GM12874 (cell line): ENCODE results near the gene PCID2.

Experiments used
- TF ChIP-seq, protein P1 (sequence below): IDR thresholded peaks from 2 replicates; pipeline ENCODE4 v1.5.1; 2011; ENCODE audit warnings: low read depth, mild to moderate bottlenecking, control low read depth, low read length, moderate library complexity; ENCODE audit not compliant: insufficient read depth

Gene PCID2

DNA sequence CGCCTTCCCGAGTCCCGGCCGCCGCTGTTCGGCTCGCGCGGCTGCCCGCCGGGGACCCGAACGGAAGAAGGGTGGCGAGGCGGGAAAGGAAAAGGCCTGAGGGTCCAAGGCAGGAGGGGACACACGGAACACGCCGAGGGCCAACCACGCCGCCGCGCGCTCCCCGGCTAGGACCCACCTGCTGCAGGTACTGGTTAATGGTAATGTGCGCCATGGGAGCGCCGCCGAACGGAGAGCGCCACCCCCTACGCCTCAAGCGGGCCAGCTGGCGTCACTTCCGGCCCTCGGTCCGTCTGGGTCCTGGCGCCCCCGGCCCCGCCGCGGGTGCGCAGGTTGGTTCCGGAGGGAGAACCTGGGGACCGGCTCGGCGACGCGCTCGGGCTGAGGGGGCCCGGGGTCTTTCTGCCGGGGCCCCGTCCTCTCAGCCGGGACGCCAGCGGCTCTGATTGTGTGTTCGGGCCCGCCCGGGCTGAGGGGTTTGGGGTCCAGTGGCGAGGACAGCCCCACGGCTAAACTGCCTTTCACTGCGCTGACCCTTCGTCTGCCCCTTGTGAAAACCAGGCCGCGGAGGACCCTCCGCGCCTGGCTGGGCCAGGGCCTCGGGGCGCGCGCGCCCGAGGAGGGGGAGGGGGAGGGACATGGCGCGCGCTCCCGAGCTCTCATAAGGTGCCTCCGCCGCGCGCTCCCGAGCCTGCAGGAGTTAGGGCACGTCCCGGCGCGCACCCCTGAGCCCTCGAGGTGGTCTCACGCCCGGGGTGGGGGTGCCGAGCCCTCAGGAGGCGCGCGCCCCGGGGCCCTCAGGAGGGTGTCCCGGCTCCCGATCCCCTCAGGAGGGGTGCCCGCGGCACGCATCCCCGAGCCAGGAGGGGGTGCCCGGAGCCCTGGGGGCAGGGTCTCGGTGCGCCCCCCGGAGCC, at the start of gene PCID2:
PCID2 (minus strand) TSS at position 249 of the 915 bp plus-strand sequence; CDS start at position 214, 35 bp downstream.
- TF ChIP-seq, protein P1, sequence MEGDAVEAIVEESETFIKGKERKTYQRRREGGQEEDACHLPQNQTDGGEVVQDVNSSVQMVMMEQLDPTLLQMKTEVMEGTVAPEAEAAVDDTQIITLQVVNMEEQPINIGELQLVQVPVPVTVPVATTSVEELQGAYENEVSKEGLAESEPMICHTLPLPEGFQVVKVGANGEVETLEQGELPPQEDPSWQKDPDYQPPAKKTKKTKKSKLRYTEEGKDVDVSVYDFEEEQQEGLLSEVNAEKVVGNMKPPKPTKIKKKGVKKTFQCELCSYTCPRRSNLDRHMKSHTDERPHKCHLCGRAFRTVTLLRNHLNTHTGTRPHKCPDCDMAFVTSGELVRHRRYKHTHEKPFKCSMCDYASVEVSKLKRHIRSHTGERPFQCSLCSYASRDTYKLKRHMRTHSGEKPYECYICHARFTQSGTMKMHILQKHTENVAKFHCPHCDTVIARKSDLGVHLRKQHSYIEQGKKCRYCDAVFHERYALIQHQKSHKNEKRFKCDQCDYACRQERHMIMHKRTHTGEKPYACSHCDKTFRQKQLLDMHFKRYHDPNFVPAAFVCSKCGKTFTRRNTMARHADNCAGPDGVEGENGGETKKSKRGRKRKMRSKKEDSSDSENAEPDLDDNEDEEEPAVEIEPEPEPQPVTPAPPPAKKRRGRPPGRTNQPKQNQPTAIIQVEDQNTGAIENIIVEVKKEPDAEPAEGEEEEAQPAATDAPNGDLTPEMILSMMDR: no peak

DNA sequence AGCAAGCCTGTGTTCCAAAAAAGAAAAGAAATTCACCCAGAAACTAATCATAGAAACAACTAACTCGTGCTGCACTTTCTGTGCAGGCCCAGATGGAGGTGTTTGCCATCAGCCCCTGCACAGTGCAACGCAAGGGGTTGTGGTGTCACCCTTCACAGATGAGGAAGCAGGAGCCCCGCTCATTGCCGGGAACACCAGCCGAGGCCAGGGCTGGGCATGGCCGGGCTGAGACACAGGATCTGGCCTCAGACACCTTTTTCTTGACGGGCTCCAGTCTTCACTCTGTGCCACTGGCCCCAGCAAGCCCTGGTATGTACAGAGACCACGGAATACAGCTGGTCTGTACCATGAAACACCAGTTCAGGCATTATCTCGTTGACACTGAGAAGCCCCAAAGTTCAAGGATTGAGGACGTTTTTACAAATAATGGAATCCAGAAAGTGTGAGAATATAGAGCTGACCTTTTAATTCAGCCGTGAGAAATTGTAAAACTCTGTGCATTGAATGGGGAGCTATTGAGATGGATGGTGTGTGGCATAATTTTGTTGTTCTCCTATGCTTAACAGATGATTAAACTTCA, 44.1 kb upstream of the PCID2 start:
- TF ChIP-seq, protein P1: no peak

DNA sequence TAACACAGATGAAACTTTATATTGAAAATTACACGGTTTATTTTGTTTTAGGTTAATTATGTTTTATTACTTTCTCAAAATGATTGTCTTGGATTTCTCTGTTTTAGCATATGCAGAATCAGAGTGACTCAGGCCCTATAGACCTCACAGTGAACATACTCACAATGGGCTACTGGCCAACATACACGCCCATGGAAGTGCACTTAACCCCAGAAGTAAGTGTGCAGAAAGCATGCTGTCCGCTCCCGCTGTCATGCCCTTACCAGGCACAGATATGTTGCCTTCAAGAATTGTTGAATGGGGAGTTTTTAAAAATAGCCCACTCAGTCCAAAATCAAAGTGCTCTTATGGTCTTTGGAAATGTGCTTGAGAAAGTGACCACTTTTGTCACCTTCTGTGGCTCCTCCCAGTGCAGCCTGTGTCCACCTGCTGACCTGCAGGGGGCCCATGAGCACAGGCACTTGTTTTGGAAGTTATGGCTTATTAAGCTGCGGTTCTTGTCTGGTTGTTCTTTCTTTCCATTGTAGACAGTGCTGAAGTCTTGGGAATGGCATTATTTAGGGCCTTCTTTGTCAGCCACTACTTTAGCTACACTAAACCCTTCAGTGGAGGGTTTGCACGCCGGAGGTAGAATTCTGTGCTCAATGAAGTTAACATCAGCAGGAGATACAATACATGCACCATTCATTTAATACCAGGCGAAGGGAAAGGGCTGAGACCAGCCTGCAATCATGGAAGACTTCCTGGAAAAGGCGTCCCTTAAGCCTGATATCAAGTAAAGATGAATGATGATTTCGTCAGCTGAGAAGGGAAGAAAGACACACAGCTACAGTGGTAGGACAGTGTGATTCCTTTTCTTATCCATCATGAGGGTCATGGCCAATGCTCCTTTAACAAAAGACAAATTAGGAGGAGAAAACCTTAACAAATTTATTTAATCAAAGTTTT, 37.7 kb upstream of the PCID2 start:
- TF ChIP-seq, protein P1: 0 out of 2 replicates have a peak, but pooled peaks have one; percentile 7

DNA sequence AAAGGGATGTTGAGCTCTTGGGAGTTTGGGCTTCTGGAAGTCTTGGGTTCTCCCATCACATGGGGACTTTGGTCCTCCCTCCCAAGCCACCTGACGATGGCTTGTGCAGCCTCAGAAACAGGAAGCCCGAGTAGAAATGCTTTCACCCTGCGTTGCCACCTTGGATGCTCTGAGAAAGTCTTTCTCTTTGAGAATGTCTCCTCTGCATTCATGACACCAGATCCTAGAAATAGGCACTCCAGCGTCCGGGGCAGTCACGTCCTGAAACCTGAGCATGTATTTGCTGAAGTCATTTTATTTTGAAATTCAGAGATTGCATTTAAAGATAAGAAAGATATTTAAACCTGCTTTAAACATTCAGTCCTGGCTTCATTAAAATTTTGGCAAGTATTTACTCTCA, 35.4 kb upstream of the PCID2 start:
- TF ChIP-seq, protein P1: no peak

DNA sequence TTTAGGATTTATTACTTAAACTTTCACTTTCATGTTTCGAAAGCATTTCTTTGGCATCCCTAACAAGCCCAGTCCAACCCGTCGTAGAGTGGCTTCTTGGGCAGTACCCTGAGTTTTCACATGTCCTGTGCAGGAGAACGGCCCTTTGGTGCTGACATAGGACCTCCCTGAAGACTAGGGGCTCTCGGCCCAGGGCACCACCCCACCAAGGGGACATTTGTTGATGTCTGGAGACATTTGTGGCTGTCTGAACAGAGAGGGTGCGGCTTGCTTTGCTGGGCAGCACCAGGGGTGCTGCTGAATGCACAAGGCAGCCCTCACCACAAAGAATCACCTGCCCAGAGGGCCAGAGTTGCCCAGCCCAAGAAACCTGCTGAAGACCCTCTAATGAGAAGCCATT, 31.5 kb upstream of the PCID2 start:
- TF ChIP-seq, protein P1: no peak

DNA sequence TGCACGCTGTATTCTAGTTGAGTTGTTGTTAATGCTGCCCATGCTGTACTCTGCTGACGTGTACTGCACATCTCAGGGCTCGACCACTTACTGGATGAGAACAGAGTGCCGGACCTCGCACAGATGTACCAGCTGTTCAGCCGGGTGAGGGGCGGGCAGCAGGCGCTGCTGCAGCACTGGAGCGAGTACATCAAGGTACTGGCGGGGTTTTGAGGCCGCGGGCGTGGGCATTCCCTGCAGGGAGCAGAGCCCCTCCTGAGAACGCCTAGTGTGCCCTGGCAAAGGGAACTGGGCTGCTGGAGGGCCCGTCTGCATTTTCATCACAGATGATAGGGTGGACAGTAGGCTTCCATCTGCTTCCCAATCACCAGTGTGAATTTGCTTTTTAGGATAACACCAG, 30.9 kb upstream of the PCID2 start:
- TF ChIP-seq, protein P1: no peak
